Sigmoid colon (tissue), 4 donors: ENCODE data around the gene RPS15A.
"Not testable (repeated sequence)": the region's sequence is repeated elsewhere in the genome, so short reads cannot be mapped to it uniquely, and the experiment has no call there.

Experiments used
- EP300 ChIP-seq, 4 donors: sonication (generic); formaldehyde crosslinking; IDR thresholded peaks; one replicate each; pipeline ENCODE4 v1.6.1; 2017; ENCODE audit warnings: antibody characterized with exemption in 4 of 4
- POLR2AphosphoS5 ChIP-seq, 4 donors: sonication (generic); formaldehyde crosslinking; IDR thresholded peaks; one replicate each; pipeline ENCODE4 v1.6.1; 2017; ENCODE audit warnings: antibody characterized with exemption in 4 of 4
- TF ChIP-seq, protein P1 (sequence below), 4 experiments: fragments of 450-650 bp in 3 of 4; fragments of 200-600 bp in 1 of 4; IDR thresholded peaks; one replicate each; pipeline ENCODE4 v1.5.1; 2016 to 2019; ENCODE audit warnings: antibody characterized with exemption in 4 of 4, mild to moderate bottlenecking in 3 of 4, moderate library complexity in 2 of 4

- TF ChIP-seq, protein P1, sequence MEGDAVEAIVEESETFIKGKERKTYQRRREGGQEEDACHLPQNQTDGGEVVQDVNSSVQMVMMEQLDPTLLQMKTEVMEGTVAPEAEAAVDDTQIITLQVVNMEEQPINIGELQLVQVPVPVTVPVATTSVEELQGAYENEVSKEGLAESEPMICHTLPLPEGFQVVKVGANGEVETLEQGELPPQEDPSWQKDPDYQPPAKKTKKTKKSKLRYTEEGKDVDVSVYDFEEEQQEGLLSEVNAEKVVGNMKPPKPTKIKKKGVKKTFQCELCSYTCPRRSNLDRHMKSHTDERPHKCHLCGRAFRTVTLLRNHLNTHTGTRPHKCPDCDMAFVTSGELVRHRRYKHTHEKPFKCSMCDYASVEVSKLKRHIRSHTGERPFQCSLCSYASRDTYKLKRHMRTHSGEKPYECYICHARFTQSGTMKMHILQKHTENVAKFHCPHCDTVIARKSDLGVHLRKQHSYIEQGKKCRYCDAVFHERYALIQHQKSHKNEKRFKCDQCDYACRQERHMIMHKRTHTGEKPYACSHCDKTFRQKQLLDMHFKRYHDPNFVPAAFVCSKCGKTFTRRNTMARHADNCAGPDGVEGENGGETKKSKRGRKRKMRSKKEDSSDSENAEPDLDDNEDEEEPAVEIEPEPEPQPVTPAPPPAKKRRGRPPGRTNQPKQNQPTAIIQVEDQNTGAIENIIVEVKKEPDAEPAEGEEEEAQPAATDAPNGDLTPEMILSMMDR (IDR thresholded peaks at IDR 0.05): not testable (repeated sequence)
- not testable (repeated sequence) for TF ChIP-seq POLR2AphosphoS5, EP300 (IDR thresholded peaks at IDR 0.05)
Measured at GRCh38 chr16:18734279-18734678, 55.9 kb downstream of the RPS15A start.
